ENCODE measurements around the gene AARS2. TPM values are rescaled to one million over a fixed set of nuclear protein-coding genes. Genes with fewer than 3 reads are reported as not detected.

AARS2 gene
- total RNA-seq, 1 donor from 2014 or later = 12.0 TPM

DNA sequence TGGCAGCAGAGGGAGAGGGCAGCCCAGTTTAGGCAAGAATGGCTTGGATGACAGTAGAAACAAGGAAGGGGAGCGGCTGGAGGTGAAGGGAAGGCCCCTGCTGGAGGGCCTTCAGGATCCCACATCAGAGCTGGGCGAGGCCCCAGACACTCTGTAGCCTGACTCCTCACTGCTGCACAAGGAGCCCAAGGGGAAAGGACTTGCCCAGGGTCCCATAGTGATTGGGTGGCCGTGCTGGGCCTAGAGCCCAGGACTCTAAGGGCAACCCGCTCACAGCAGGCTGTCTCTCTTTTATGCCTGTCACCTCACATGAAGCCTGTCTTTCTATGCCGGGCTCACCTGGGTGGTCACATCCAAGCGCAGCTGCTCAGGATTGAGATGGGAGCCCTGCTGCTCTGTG, 9.3 kb downstream of the AARS2 start:
- ATAC-seq = no peak

DNA sequence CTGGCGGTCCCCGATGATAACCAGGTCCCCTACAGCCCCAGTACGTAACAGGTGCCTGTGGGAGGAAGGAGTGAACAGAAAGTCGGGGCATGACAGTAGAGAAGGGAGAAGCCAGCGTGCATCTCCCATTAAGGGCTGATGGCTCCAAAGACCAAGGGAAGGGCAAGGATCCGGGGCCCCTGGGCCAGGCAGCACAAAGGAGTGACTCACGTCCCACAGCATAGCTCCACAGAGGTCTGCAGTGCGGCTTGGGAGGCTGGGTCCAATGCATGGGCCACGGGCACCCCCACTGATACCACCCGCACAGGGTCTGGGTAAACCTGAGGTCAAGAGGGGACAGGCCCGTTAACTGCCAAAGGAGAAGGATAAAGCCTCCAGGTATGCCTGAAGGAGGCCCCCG, 10.3 kb downstream of the AARS2 start:
- Histone ChIP-seq H3K27ac (no peak overlapping the region), H3K4me1 (peaks cover 2% of the 10 kb centered on the region), H3K36me3 (peaks cover 77% of the 10 kb centered on the region), H3K4me3 (no peak overlapping the region), H3K9me3 (no peaks in the 10 kb centered on the region), H3K27me3 (ENCODE audit: low read depth) (peaks cover 6% of the 10 kb centered on the region)
- ATAC-seq (no peak), DNase-seq (no peak)
- TF ChIP-seq, protein P1, sequence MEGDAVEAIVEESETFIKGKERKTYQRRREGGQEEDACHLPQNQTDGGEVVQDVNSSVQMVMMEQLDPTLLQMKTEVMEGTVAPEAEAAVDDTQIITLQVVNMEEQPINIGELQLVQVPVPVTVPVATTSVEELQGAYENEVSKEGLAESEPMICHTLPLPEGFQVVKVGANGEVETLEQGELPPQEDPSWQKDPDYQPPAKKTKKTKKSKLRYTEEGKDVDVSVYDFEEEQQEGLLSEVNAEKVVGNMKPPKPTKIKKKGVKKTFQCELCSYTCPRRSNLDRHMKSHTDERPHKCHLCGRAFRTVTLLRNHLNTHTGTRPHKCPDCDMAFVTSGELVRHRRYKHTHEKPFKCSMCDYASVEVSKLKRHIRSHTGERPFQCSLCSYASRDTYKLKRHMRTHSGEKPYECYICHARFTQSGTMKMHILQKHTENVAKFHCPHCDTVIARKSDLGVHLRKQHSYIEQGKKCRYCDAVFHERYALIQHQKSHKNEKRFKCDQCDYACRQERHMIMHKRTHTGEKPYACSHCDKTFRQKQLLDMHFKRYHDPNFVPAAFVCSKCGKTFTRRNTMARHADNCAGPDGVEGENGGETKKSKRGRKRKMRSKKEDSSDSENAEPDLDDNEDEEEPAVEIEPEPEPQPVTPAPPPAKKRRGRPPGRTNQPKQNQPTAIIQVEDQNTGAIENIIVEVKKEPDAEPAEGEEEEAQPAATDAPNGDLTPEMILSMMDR (IDR thresholded peaks at IDR 0.05) = no peak
- intact Hi-C loops (cut with DNase I) = no loop called here

More for the DNA sequence above, 9.3 kb downstream of the AARS2 start:
- Histone ChIP-seq H3K36me3 (peaks cover 87% of the 10 kb centered on the region), H3K4me3 (no peak overlapping the region), H3K4me1 (no peaks in the 10 kb centered on the region), H3K27me3 (ENCODE audit: low read depth) (no peaks in the 10 kb centered on the region), H3K9me3 (no peaks in the 10 kb centered on the region), H3K27ac (no peak overlapping the region)
- TF ChIP-seq, protein P1 (IDR thresholded peaks at IDR 0.05) = no peak
- no peak for DNase-seq
- intact Hi-C loops (cut with DNase I) = no loop called here

- DNase-seq (no peak), ATAC-seq (no peak)
- H3K27me3 ChIP-seq (ENCODE audit: low read depth) = peaks cover 15% of the 10 kb centered on the region
- no peak overlapping the region for H3K4me3 ChIP-seq
- TF ChIP-seq, protein P1 (IDR thresholded peaks at IDR 0.05) = no peak
- H3K4me1 ChIP-seq = peaks cover 11% of the 10 kb centered on the region
- H3K36me3 ChIP-seq = peaks cover 69% of the 10 kb centered on the region
- intact Hi-C loops (cut with DNase I) = no loop called here
- H3K9me3 ChIP-seq = no peaks in the 10 kb centered on the region
- H3K27ac ChIP-seq = no peak overlapping the region
Observed at GRCh38 chr6:44301782-44302564, 11.2 kb downstream of the AARS2 start.

DNA sequence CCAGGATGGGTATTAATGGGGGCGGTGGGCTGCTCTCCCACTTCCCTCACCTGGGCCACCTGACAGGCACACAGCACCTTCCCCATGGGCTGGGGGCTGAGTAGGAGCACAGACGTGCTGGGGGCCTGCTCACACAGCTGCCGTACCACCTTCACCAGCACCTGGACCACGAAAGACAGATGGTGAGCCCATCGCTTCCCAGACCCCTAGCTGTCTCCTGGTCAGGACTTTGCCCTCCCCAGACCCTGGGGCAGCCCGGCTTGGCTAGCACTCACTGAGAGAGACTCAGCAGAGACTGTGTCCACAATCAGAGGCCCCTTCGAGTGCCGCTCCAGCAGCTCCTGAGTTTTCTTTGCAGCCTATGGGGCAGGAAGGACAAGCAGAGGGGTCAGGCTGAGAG, 12.0 kb downstream of the AARS2 start:
- no peak overlapping the region for H3K27ac ChIP-seq
- peaks cover 14% of the 10 kb centered on the region for H3K4me1 ChIP-seq
- H3K36me3 ChIP-seq = peaks cover 61% of the 10 kb centered on the region
- H3K27me3 ChIP-seq (ENCODE audit: low read depth) = peaks cover 24% of the 10 kb centered on the region
- H3K4me3 ChIP-seq = no peak overlapping the region
- no peaks in the 10 kb centered on the region for H3K9me3 ChIP-seq
- no peak for ATAC-seq
- DNase-seq = no peak
- TF ChIP-seq, protein P1 (IDR thresholded peaks at IDR 0.05) = no peak
- intact Hi-C loops (cut with DNase I) = no loop called here

- DNase-seq (no peak), ATAC-seq (no peak)
- H3K9me3 ChIP-seq = no peaks in the 10 kb centered on the region
- TF ChIP-seq, protein P1 (IDR thresholded peaks at IDR 0.05) = no peak
- intact Hi-C loops (cut with DNase I) = no loop called here
- H3K4me1 ChIP-seq = peaks cover 14% of the 10 kb centered on the region
- no peak overlapping the region for H3K27ac ChIP-seq
- peaks cover 31% of the 10 kb centered on the region for H3K27me3 ChIP-seq (ENCODE audit: low read depth)
- peaks cover 53% of the 10 kb centered on the region for H3K36me3 ChIP-seq
- H3K4me3 ChIP-seq = no peak overlapping the region
Observed at GRCh38 chr6:44300292-44300823, 12.8 kb downstream of the AARS2 start.

Data from lower lobe of right lung (tissue), 2 donors.